Keratinocyte (primary cell): ENCODE results near the gene KIF2C.

ENCODE experiments used
- CTCF ChIP-seq, 3 experiments: IDR thresholded peaks in 1 of 3; conservative IDR thresholded peaks in 1 of 3; optimal IDR thresholded peaks in 1 of 3; 2 replicates in 2 of 3; 3 replicates in 1 of 3; pipeline versions ENCODE3 to v1.5.1; 2011; ENCODE audit warnings: low read length in 3 of 3, mild to moderate bottlenecking in 3 of 3, moderate library complexity in 2 of 3, control low read depth in 1 of 3, inconsistent platforms in 1 of 3; ENCODE audit not compliant: insufficient read depth in 2 of 3; ENCODE audit errors: extremely low read depth in 1 of 3
- EZH2 ChIP-seq: IDR thresholded peaks from one replicate; pipeline ENCODE4 v1.6.1; 2012; ENCODE audit warnings: inconsistent platforms, mild to moderate bottlenecking, low read length, moderate library complexity

- TF ChIP-seq CTCF (optimal IDR thresholded peaks at IDR 0.05 in 1 of 3, IDR thresholded peaks at IDR 0.05 in 1 of 3, conservative IDR thresholded peaks at IDR 0.05 in 1 of 3; ENCODE audit: extremely low read depth in 1 of 3, insufficient read depth in 2 of 3, low read length in 3 of 3): no peak
- no peak for TF ChIP-seq EZH2
These were observed 77.7 kb downstream of the KIF2C start for GRCh38 chr1:44817307-44817706.
